Osteocyte (in vitro differentiated cells): ENCODE results near the gene LRRFIP2. TPM values are rescaled to one million over a fixed set of nuclear protein-coding genes. Genes with fewer than 3 reads are reported as not detected.

Experiments
- DNase-seq: peaks from one replicate; pipeline ENCODE4 v3.0.0; 2021; ENCODE audit warnings: mixed read lengths; ENCODE audit not compliant: unreplicated experiment; ENCODE audit errors: extremely low spot score
- H3K27ac Mint-ChIP-seq: one replicate; pipeline ENCODE4 v1.8.0; 2021; ENCODE audit warnings: mild to moderate bottlenecking, mixed read lengths; ENCODE audit not compliant: unreplicated experiment
- H3K27me3 Mint-ChIP-seq: one replicate; pipeline ENCODE4 v1.8.0; 2021; ENCODE audit warnings: mixed read lengths; ENCODE audit not compliant: unreplicated experiment
- H3K36me3 Mint-ChIP-seq: one replicate; pipeline ENCODE4 v1.8.0; 2021; ENCODE audit warnings: mixed read lengths; ENCODE audit not compliant: unreplicated experiment
- H3K4me1 Mint-ChIP-seq: one replicate; pipeline ENCODE4 v1.8.0; 2021; ENCODE audit warnings: mixed read lengths; ENCODE audit not compliant: unreplicated experiment
- H3K4me3 Mint-ChIP-seq: one replicate; pipeline ENCODE4 v1.8.0; 2021; ENCODE audit warnings: mild to moderate bottlenecking, moderate library complexity, mixed read lengths; ENCODE audit not compliant: unreplicated experiment
- H3K9me3 Mint-ChIP-seq: one replicate; pipeline ENCODE4 v1.8.0; 2021; ENCODE audit warnings: mixed read lengths; ENCODE audit not compliant: unreplicated experiment
- total RNA-seq: library from RNA; stranded (reverse); gene quantifications from 2 replicates; pipeline ENCODE4 v1.2.1, GENCODE V29; 2021
- TF ChIP-seq, protein P1 (sequence below): fragments of 200-600 bp; sonication (generic); IDR thresholded peaks from 2 replicates; pipeline ENCODE4 v1.5.0; 2021; ENCODE audit warnings: antibody characterized with exemption, mild to moderate bottlenecking, moderate library complexity

The LRRFIP2 gene
- total RNA-seq, 1 donor from 2014 or later = 43.2 TPM

DNA sequence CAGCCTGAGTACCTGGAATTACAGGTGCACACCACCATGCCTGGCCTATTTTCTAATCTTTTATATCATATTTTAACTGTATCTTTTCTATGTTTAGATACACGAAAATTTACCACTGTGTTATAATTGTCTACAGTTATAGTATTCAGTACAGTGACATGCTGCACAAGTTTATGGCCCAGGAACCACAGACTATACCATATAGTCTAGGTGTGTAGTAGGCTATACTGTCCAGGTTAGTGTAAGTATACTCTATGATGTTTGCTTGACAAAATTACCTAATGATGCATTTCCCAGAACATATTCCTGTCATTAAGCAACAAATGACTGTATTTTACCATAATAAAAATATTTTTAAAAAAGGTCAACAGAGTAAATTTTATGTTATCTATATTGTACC lies 5.5 kb downstream of the LRRFIP2 start:
- TF ChIP-seq, protein P1, sequence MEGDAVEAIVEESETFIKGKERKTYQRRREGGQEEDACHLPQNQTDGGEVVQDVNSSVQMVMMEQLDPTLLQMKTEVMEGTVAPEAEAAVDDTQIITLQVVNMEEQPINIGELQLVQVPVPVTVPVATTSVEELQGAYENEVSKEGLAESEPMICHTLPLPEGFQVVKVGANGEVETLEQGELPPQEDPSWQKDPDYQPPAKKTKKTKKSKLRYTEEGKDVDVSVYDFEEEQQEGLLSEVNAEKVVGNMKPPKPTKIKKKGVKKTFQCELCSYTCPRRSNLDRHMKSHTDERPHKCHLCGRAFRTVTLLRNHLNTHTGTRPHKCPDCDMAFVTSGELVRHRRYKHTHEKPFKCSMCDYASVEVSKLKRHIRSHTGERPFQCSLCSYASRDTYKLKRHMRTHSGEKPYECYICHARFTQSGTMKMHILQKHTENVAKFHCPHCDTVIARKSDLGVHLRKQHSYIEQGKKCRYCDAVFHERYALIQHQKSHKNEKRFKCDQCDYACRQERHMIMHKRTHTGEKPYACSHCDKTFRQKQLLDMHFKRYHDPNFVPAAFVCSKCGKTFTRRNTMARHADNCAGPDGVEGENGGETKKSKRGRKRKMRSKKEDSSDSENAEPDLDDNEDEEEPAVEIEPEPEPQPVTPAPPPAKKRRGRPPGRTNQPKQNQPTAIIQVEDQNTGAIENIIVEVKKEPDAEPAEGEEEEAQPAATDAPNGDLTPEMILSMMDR = no peak
- Mint-ChIP-seq H3K9me3 (no peaks in the 10 kb centered on the region), H3K36me3 (peaks cover 22% of the 10 kb centered on the region), H3K4me3 (no peak overlapping the region), H3K4me1 (peaks cover 20% of the 10 kb centered on the region), H3K27me3 (no peaks in the 10 kb centered on the region), H3K27ac (no peak overlapping the region)
- DNase-seq = no peak

DNA sequence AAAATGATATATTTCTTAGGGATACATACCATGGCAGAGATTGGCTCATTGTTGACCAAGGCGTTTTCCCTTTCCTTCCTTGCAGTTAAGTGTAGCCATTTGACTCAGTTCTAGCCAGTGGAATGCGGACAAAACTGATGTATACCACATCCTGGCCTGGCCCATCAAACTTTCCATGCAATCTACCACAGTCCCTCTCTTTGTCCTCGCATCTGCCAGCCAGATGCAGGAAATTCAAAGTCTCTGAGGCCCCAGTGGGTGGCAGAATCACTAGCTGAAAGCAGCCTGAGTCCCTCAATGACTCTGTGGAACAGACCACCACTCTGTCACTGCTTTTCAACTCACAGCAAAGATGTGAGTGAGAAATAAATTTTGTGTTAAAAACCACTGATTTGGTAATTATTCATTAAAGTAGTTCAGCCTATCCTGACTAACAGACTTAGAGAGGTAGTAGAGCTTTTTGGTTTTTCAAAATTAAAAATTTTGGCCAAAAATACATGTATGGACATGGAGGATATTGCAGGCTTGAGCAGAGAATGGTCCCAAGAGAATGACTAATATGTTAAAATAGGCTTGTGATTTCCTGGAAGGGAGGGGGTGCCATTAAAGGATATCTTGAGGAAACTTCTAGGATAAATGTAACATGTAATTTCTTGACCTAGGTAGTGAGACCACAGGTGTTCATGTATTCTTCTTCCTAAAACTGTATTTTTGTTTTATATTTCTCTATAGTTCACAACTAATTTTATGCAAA lies 10.9 kb downstream of the LRRFIP2 start:
- peaks cover 25% of the 10 kb centered on the region for H3K36me3 Mint-ChIP-seq
- no peak for DNase-seq
- H3K4me1 Mint-ChIP-seq = peaks cover 33% of the 10 kb centered on the region
- TF ChIP-seq, protein P1 = no peak
- H3K9me3 Mint-ChIP-seq = no peaks in the 10 kb centered on the region
- no peaks in the 10 kb centered on the region for H3K27me3 Mint-ChIP-seq
- H3K4me3 Mint-ChIP-seq = no peak overlapping the region
- peak overlapping the region; percentile 65 for H3K27ac Mint-ChIP-seq

DNA sequence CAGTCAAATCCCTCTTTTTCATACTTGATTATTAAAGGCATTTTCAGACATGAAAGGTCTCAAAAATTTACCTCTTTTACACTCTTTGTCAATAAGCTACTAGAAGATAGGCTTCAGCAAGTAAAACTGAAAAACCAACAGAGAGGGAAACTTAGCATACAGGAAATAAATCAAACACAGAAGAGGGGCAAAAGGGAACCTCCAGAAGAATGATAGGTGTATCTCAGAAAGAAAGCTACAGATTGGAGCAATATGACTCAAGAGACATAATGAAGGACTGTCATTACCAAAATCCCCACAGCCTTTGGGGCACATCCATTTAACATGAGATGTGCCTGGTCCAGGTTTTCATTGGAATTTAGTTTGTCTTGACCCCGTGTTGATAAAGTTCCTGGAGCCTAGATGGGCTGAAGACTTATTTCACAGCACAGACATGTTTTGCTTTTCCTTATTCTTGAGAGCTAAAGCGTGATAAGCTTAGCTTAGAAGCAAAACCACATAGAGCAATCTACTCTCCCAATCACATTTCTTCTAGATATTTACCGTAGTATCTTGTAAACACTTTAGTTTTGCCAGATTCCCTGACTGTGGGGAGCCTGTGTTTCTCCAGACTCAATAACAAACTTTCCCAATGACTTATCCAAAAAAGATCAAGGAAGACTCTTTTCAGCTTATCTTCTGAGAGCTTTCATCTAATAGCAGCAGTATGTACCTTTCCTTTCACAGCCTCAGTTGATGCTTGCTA lies 11.7 kb downstream of the LRRFIP2 start:
- Mint-ChIP-seq H3K27ac (peak overlapping the region; percentile 65), H3K4me3 (no peak overlapping the region), H3K36me3 (peaks cover 23% of the 10 kb centered on the region), H3K27me3 (no peaks in the 10 kb centered on the region), H3K4me1 (peaks cover 33% of the 10 kb centered on the region), H3K9me3 (no peaks in the 10 kb centered on the region)
- DNase-seq = no peak
- TF ChIP-seq, protein P1 = no peak

DNA sequence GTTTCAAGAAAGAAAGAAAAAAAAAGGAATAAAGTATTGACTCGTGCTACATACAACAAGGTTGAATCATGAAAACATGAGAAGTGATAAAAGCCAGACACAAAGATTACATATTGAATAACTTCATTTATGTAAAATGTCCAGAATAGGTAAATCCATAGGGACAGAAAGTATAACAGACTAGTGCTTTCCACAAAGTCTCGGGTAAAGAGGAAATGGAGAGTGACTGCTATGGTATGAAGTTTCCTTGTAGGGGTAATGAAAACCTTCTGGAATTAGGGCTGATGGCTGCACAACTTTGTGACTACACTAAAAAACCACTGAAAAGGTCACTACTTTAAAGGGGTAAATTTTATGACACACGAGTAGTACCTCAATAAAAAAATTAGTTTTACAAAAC lies 13.0 kb downstream of the LRRFIP2 start:
- no peak for DNase-seq
- Mint-ChIP-seq H3K4me1 (peaks cover 33% of the 10 kb centered on the region), H3K9me3 (no peaks in the 10 kb centered on the region), H3K36me3 (peaks cover 26% of the 10 kb centered on the region), H3K27ac (peak overlapping the region; percentile 69), H3K4me3 (no peak overlapping the region), H3K27me3 (no peaks in the 10 kb centered on the region)
- TF ChIP-seq, protein P1 = no peak

DNA sequence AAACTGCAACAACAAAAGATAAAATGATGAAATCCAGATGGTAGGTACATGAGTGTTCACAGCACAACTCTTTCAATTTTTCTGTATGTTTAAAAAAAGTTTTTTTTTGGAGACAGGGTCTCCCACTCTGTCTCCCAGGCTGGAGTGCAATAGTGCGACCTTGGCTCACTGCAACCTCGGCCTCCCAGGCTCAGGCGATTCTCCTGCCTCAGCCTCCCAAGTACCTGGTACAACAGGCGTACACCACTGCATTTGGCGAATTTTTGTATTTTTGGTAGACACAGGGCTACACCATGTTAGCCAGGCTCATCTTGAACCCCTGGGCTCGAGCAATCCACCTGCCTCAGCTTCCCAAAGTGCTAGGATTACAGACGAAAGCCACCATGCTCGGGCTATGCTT lies 18.6 kb downstream of the LRRFIP2 start:
- H3K9me3 Mint-ChIP-seq = no peaks in the 10 kb centered on the region
- TF ChIP-seq, protein P1 = no peak

More for the DNA sequence above, 18.6 kb downstream of the LRRFIP2 start:
- no peak overlapping the region for H3K27ac Mint-ChIP-seq
- H3K4me3 Mint-ChIP-seq = no peak overlapping the region
- peaks cover 12% of the 10 kb centered on the region for H3K4me1 Mint-ChIP-seq
- peaks cover 25% of the 10 kb centered on the region for H3K36me3 Mint-ChIP-seq
- no peaks in the 10 kb centered on the region for H3K27me3 Mint-ChIP-seq
- DNase-seq = no peak
